ENCODE data around the gene ST8SIA6. TPM values are rescaled to one million over a fixed set of nuclear protein-coding genes. Genes with fewer than 3 reads are reported as not detected.

ST8SIA6 gene
- total and polyA plus RNA-seq, 9 of the 15 experiments (the other 6 are each of a cell fraction or from before 2014, with no cell fraction given), result 0.69 to 6.7 (median 5.0) TPM

DNA sequence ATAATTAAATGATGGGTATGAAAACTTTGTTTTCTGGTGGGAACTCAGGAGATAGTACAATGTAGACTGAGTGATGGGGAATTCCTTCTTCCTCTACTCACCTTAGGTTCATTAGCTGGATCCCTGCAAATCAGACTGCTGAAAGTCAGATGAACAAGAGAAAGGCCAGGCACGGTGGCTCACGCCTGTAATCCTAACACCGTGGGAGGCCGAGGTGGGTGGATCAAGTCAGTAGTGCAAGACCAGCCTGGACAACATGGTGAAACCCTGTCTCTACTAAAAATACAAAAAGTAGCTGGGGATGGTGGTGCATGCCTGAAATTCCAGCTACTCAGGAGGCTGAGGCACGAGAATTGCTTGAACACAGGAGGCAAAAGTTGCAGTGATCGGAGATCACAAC, 28.7 kb upstream of the ST8SIA6 start:
- Histone ChIP-seq H3K27ac (ENCODE audit: extremely low read depth, low read depth, low read length) (no peak overlapping the region), H3K9me1 (ENCODE audit: control insufficient read depth, insufficient read depth, low read length) (no peaks in the 10 kb centered on the region), H3K4me1 (replicated peaks in 1 of 2; ENCODE audit: control insufficient read depth in 2 of 2, insufficient read depth in 2 of 2, low read length in 2 of 2) (no peaks in the 10 kb centered on the region; a peak in 1 of 5 replicates), H3K9ac (ENCODE audit: insufficient read depth in 1 of 2, low read depth in 2 of 2, low read length in 2 of 2) (no peak overlapping the region), H3K4me3 (no peak overlapping the region), H2AFZ (ENCODE audit: low read depth, low read length) (no peak overlapping the region), H4K20me1 (replicated peaks; ENCODE audit: control insufficient read depth, insufficient read depth, low read length) (no peaks in the 10 kb centered on the region), H3K4me2 (ENCODE audit: insufficient read depth, low read length) (no peak overlapping the region), H3K79me2 (ENCODE audit: control insufficient read depth, insufficient read depth, low read length) (no peaks in the 10 kb centered on the region), H3K9me3 (replicated peaks; ENCODE audit: control insufficient read depth, insufficient read depth, low read depth, low read length) (peaks cover 3% of the 10 kb centered on the region; the same call in 1 of the 2 replicates), H3K27me3 (ENCODE audit: control insufficient read depth in 2 of 2, insufficient read depth in 2 of 2, low read length in 2 of 2) (no peaks in the 10 kb centered on the region), H3K36me3 (ENCODE audit: control insufficient read depth, insufficient read depth, low read length) (peaks cover 6% of the 10 kb centered on the region; the same call in 1 of the 3 replicates)
- no TSS peak for BruUV-seq (replicated peaks)
- ChIA-PET POLR2A (interaction anchor here (0.7 kb wide), 2 partner anchors 14 to 123 kb away, joined by 3 read pairs; no protein-coding TSS in a partner anchor), CTCF (ENCODE audit: low intra/inter-chr PET ratio) (no interaction called here)
- no peak for TF ChIP-seq PHTF2 (CRISPR knock-in tag; IDR thresholded peaks at IDR 0.05)
- TF ChIP-seq ZNF77 (CRISPR knock-in tag; IDR thresholded peaks at IDR 0.05), result no peak
- TF ChIP-seq POLR2AphosphoS5 (IDR thresholded peaks at IDR 0.05; ENCODE audit: control insufficient read depth, insufficient read depth, low read depth, low read length), result no peak
- no peak for TF ChIP-seq ZNF586 (CRISPR knock-in tag; conservative IDR thresholded peaks at IDR 0.05)
- no peak for TF ChIP-seq SRSF9 (IDR thresholded peaks at IDR 0.05; ENCODE audit: borderline replicate concordance, low read depth, low read length)
- TF ChIP-seq, protein P1, sequence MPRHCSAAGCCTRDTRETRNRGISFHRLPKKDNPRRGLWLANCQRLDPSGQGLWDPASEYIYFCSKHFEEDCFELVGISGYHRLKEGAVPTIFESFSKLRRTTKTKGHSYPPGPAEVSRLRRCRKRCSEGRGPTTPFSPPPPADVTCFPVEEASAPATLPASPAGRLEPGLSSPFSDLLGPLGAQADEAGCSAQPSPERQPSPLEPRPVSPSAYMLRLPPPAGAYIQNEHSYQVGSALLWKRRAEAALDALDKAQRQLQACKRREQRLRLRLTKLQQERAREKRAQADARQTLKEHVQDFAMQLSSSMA (CRISPR knock-in tag; IDR thresholded peaks at IDR 0.05), result no peak
- TF ChIP-seq TEAD1 (CRISPR knock-in tag; IDR thresholded peaks at IDR 0.05), result no peak
- TF ChIP-seq MYC (IDR thresholded peaks at IDR 0.05; ENCODE audit: low read depth, low read length), result no peak
- no peak for TF ChIP-seq MYC (CRISPR knock-in tag; IDR thresholded peaks at IDR 0.05; ENCODE audit: borderline replicate concordance, low read depth)
- TF ChIP-seq, protein P2, sequence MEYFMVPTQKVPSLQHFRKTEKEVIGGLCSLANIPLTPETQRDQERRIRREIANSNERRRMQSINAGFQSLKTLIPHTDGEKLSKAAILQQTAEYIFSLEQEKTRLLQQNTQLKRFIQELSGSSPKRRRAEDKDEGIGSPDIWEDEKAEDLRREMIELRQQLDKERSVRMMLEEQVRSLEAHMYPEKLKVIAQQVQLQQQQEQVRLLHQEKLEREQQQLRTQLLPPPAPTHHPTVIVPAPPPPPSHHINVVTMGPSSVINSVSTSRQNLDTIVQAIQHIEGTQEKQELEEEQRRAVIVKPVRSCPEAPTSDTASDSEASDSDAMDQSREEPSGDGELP (CRISPR knock-in tag; IDR thresholded peaks at IDR 0.05; ENCODE audit: borderline replicate concordance), result no peak
- DNase-seq (ENCODE audit: extremely low read depth in 1 of 4, low spot score in 3 of 4), result no peak
- ATAC-seq, result no peak
- 90% methylated on average over 6 of the region's 6 CpGs for WGBS (ENCODE audit: insufficient coverage, low coverage, missing lambda C conversion rate)
- intact Hi-C loops (cut with micrococcal nuclease) (no loop called here), in situ Hi-C loops (cut with MboI) (loop anchor here (25.0 kb wide), 1 partner anchor 646 kb away; no protein-coding TSS in a partner anchor)
- no peak for FAIRE-seq

Measured in K562 (cell line).